HCT116 (cell line): Measurements from ENCODE around the gene NMRAL1. TPM values are rescaled to one million over a fixed set of nuclear protein-coding genes. Genes with fewer than 3 reads are reported as not detected.

ENCODE experiments used
- ATAC-seq: fragments of 200-7000 bp; cut with Tn5 transposase; 2 replicates; pipeline ENCODE4 v1.9.1; 2020; ENCODE audit warnings: mild to moderate bottlenecking, moderate library complexity
- BruUV-seq: library from RNA; stranded (reverse); fragments of 400-500 nt; replicated peaks from 2 replicates; lab custom pipeline; 2021; lab: Mats Ljungman, UMichigan
- CTCF ChIA-PET: fragments of 300-600 bp; sonication (Branson Sonifier 250); formaldehyde crosslinking; loops from one replicate; lab custom pipeline; 2021; ENCODE audit warnings: antibody characterized with exemption; lab: Charles Lee
- POLR2A ChIA-PET: fragments of 300-600, 350-600 bp; sonication (Branson Sonifier 250); formaldehyde crosslinking; loops from one replicate; lab custom pipeline; 2021; ENCODE audit warnings: antibody characterized with exemption; lab: Charles Lee
- RAD21 ChIA-PET, 2 experiments: fragments of 300-600 bp; sonication (Branson Sonifier 250); formaldehyde crosslinking; loops; one replicate each; lab custom pipeline; 2023; ENCODE audit warnings: low total read pairs in 2 of 2; ENCODE audit not compliant: uncharacterized antibody in 2 of 2, unreplicated experiment in 2 of 2, low non-redundant PET in 1 of 2; lab: Charles Lee
- DNase-seq: peaks from one replicate; pipeline ENCODE4 v3.0.0-alpha.2; 2010; ENCODE audit warnings: low read depth, low spot score
- H2AFZ ChIP-seq: fragments of 200-600 bp; shearing (Covaris generic), sonication (generic); 2 replicates; pipeline ENCODE4 v1.6.1; 2017; ENCODE audit warnings: low read depth, mixed run types, mixed read lengths, antibody characterized with exemption, low read length; ENCODE audit not compliant: poor library complexity, severe bottlenecking
- H3K27ac ChIP-seq: 2 replicates; pipeline ENCODE4 v1.5.1; 2012; ENCODE audit warnings: low read depth, low read length
- H3K27me3 ChIP-seq: fragments of 200-600 bp; sonication (generic); 2 replicates; pipeline ENCODE4 v1.6.1; 2016; ENCODE audit warnings: mixed run types, low read length, mixed read lengths; ENCODE audit not compliant: insufficient read depth
- H3K36me3 ChIP-seq, 2 experiments: fragments of 200-500 bp in 1 of 2; fragments of 200-600 bp in 1 of 2; sonication (Bioruptor generic) in 1 of 2; sonication (generic) in 1 of 2; 2 replicates each; pipeline versions ENCODE4 v1.5.1 to v1.6.1; 2014 to 2016; ENCODE audit warnings: low read length in 2 of 2, inconsistent platforms in 1 of 2, mixed read lengths in 1 of 2, mixed run types in 1 of 2; ENCODE audit not compliant: insufficient read depth in 2 of 2, control insufficient read depth in 1 of 2
- H3K4me1 ChIP-seq, 2 experiments: fragments of 200-600 bp in 1 of 2; sonication (generic) in 1 of 2; 2 replicates each; pipeline versions ENCODE4 v1.5.1 to v1.6.1; 2012 to 2017; ENCODE audit warnings: low read length in 2 of 2, inconsistent platforms in 1 of 2, mild to moderate bottlenecking in 1 of 2, mixed read lengths in 1 of 2, mixed run types in 1 of 2, moderate library complexity in 1 of 2; ENCODE audit not compliant: insufficient read depth in 2 of 2, control insufficient read depth in 1 of 2
- H3K4me2 ChIP-seq: fragments of 200-600 bp; sonication (generic); 2 replicates; pipeline ENCODE4 v1.6.1; 2017; ENCODE audit warnings: mixed run types, low read length, mixed read lengths
- H3K4me3 ChIP-seq, 2 experiments: fragments of 200-600 bp in 1 of 2; sonication (generic) in 1 of 2; replicated peaks in 1 of 2; 2 replicates each; pipeline ENCODE4 v1.5.1; 2011 to 2016; ENCODE audit warnings: low read length in 2 of 2, control low read depth in 1 of 2, low read depth in 1 of 2, mild to moderate bottlenecking in 1 of 2, mixed read lengths in 1 of 2, mixed run types in 1 of 2
- H3K79me2 ChIP-seq: fragments of 200-600 bp; sonication (generic); 2 replicates; pipeline ENCODE4 v1.6.1; 2017; ENCODE audit warnings: mild to moderate bottlenecking, mixed run types, low read length, moderate library complexity, mixed read lengths; ENCODE audit not compliant: insufficient read depth
- H3K9ac ChIP-seq: fragments of 200-600 bp; sonication (generic); 2 replicates; pipeline ENCODE4 v1.6.1; 2016; ENCODE audit warnings: low read length, mixed read lengths
- H3K9me2 ChIP-seq: fragments of 200-600 bp; sonication (generic), shearing (Covaris generic); 2 replicates; pipeline ENCODE4 v1.6.1; 2017; ENCODE audit warnings: mixed run types, mild to moderate bottlenecking, moderate library complexity; ENCODE audit not compliant: insufficient read depth
- H3K9me3 ChIP-seq, 2 experiments: fragments of 200-500 bp in 1 of 2; fragments of 200-600 bp in 1 of 2; sonication (Bioruptor generic) in 1 of 2; sonication (generic) in 1 of 2; 2 replicates each; pipeline ENCODE4 v1.6.1; 2014 to 2017; ENCODE audit warnings: low read length in 2 of 2, mixed read lengths in 2 of 2, inconsistent platforms in 1 of 2, low read depth in 1 of 2, mild to moderate bottlenecking in 1 of 2, mixed run types in 1 of 2, moderate library complexity in 1 of 2; ENCODE audit not compliant: control insufficient read depth in 1 of 2, insufficient read depth in 1 of 2
- H4K20me1 ChIP-seq: fragments of 200-600 bp; sonication (generic), shearing (Covaris generic); 2 replicates; pipeline ENCODE4 v1.6.1; 2017; ENCODE audit warnings: mixed run types, mild to moderate bottlenecking, moderate library complexity; ENCODE audit not compliant: insufficient read depth
- ATF3 ChIP-seq: IDR thresholded peaks from 2 replicates; pipeline ENCODE4 v1.6.1; 2012
- CBX3 ChIP-seq: IDR thresholded peaks from 2 replicates; pipeline ENCODE4 v1.6.1; 2012; ENCODE audit warnings: low read depth
- CEBPB ChIP-seq: IDR thresholded peaks from 2 replicates; pipeline ENCODE4 v1.6.1; 2012; ENCODE audit warnings: low read depth
- EGR1 ChIP-seq: IDR thresholded peaks from 2 replicates; pipeline ENCODE4 v1.6.1; 2012; ENCODE audit warnings: low read depth
- ELF1 ChIP-seq: IDR thresholded peaks from 2 replicates; pipeline ENCODE4 v1.6.1; 2012; ENCODE audit warnings: low read depth, borderline replicate concordance
- EZH2 ChIP-seq: fragments of 200-600 bp; sonication (generic); IDR thresholded peaks from 2 replicates; pipeline ENCODE4 v1.6.1; 2017; ENCODE audit warnings: antibody characterized with exemption, mixed run types
- EZH2phosphoT487 ChIP-seq: fragments of 200-600 bp; IDR thresholded peaks from 2 replicates; pipeline ENCODE4 v1.6.1; 2018; ENCODE audit warnings: antibody characterized with exemption, borderline replicate concordance
- JUND ChIP-seq: IDR thresholded peaks from 2 replicates; pipeline ENCODE4 v1.6.1; 2012
- MAX ChIP-seq: IDR thresholded peaks from 2 replicates; pipeline ENCODE4 v1.6.1; 2012
- POLR2A ChIP-seq: IDR thresholded peaks from 2 replicates; pipeline ENCODE4 v1.7.0; 2011; ENCODE audit warnings: borderline replicate concordance; ENCODE audit not compliant: insufficient read depth, insufficient read length; ENCODE audit errors: extremely low read depth
- POLR2AphosphoS5 ChIP-seq: IDR thresholded peaks from 2 replicates; pipeline ENCODE4 v1.6.1; 2011; ENCODE audit warnings: mild to moderate bottlenecking, low read depth, low read length, moderate library complexity
- RAD21 ChIP-seq: IDR thresholded peaks from 2 replicates; pipeline ENCODE4 v1.6.1; 2012; ENCODE audit warnings: low read depth, mild to moderate bottlenecking
- SIN3A ChIP-seq: IDR thresholded peaks from 2 replicates; pipeline ENCODE4 v1.6.1; 2012; ENCODE audit warnings: low read depth
- SP1 ChIP-seq: IDR thresholded peaks from 2 replicates; pipeline ENCODE4 v1.6.1; 2012; ENCODE audit warnings: low read depth
- TCF7L2 ChIP-seq: IDR thresholded peaks from 2 replicates; pipeline ENCODE4 v1.7.0; 2011; ENCODE audit warnings: borderline replicate concordance, inconsistent platforms; ENCODE audit not compliant: insufficient read depth, insufficient read length; ENCODE audit errors: extremely low read depth
- YY1 ChIP-seq: IDR thresholded peaks from 2 replicates; pipeline ENCODE4 v1.6.1; 2011; ENCODE audit warnings: low read length, low read depth, moderate library complexity, mild to moderate bottlenecking; ENCODE audit not compliant: insufficient replicate concordance; ENCODE audit errors: extremely low read depth
- ZFX ChIP-seq: fragments of 450-650 bp; IDR thresholded peaks from 2 replicates; pipeline ENCODE4 v1.6.1; 2017
- ZNF274 ChIP-seq: fragments of 200-500 bp; sonication (Bioruptor generic); IDR thresholded peaks from 2 replicates; pipeline ENCODE4 v1.6.1; 2014; ENCODE audit warnings: mild to moderate bottlenecking, low read depth, low read length, inconsistent platforms
- intact Hi-C: fragments of 100-400 bp; cut with micrococcal nuclease; formaldehyde crosslinking; loops from 2 replicates; pipeline ENCODE4 v1.10.0; 2022
- total RNA-seq: library from RNA; stranded (reverse); gene quantifications from one replicate; pipeline ENCODE4 v1.2.1, GENCODE V29; 2021; ENCODE audit not compliant: unreplicated experiment
- TF ChIP-seq, protein P1 (sequence below): IDR thresholded peaks from 2 replicates; pipeline ENCODE4 v1.6.1; 2012; ENCODE audit warnings: low read depth
- TF ChIP-seq, protein P2 (sequence below), 3 experiments: fragments of 200-600 bp in 1 of 3; sonication (generic) in 1 of 3; IDR thresholded peaks in 2 of 3; conservative IDR thresholded peaks in 1 of 3; 2 replicates each; pipeline ENCODE4 v1.5.1; 2012 to 2017; ENCODE audit warnings: low read depth in 2 of 3, low read length in 2 of 3, antibody characterized with exemption in 1 of 3, borderline replicate concordance in 1 of 3, control low read depth in 1 of 3, mild to moderate bottlenecking in 1 of 3, mixed read lengths in 1 of 3, mixed run types in 1 of 3, moderate library complexity in 1 of 3; ENCODE audit not compliant: insufficient read depth in 1 of 3

The NMRAL1 gene
- total RNA-seq, 1 experiment from 2014 or later: 76.7 TPM

DNA sequence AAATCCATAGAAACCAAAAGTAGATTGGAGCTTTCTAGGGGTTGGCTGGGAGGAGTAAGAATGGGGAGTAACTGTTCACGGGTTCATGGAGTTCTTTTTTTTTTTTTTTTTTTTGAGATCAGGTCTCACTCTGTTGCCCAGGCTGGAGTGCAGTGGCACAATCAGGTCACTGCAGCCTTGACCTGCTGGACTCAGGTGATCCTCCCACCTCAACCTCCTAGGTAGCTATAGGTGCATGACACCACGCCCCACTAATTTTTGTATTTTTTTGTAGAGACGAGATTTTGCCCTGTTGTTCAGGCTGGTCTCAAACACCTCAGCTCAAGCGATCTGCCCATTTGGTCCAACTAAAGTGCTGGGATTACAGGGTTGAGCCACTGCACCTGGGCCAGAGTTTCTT lies 1.5 kb downstream of the NMRAL1 start (continued):
- TF ChIP-seq CEBPB: no peak
- no peak for TF ChIP-seq POLR2A
- TF ChIP-seq EZH2: no peak

GRCh38 chr16:4471869-4472268 lies 2.6 kb downstream of the NMRAL1 start:
- Histone ChIP-seq H3K27me3 (no peaks in the 10 kb centered on the region), H3K27ac (no peak overlapping the region), H3K9me2 (no peaks in the 10 kb centered on the region), H4K20me1 (no peaks in the 10 kb centered on the region), H3K4me2 (no peak overlapping the region), H3K4me1 (peaks cover 13 to 31% of the 10 kb centered on the region in 2 experiments; a peak in 3 of 4 replicates), H3K4me3 (no peak overlapping the region), H3K36me3 (peaks cover 13 to 14% of the 10 kb centered on the region in 2 experiments; a peak in 3 of 4 replicates), H3K9me3 (no peaks in the 10 kb centered on the region), H2AFZ (no peak overlapping the region), H3K9ac (no peak overlapping the region), H3K79me2 (peaks cover 38% of the 10 kb centered on the region)
- no peak for DNase-seq
- ChIA-PET POLR2A (no interaction called here), CTCF (interaction anchor here (0.6 to 0.7 kb wide), 2 partner anchors 142 to 621 kb away, joined by 3 read pairs; no protein-coding TSS in a partner anchor), RAD21 (no interaction called here)
- intact Hi-C loops: no loop called here
- no peak for TF ChIP-seq ZNF274
- no peak for TF ChIP-seq RAD21
- TF ChIP-seq ATF3: no peak
- no peak for TF ChIP-seq ELF1
- no peak for TF ChIP-seq EZH2phosphoT487
- TF ChIP-seq MAX: no peak
- no peak for TF ChIP-seq YY1
- TF ChIP-seq, protein P1, sequence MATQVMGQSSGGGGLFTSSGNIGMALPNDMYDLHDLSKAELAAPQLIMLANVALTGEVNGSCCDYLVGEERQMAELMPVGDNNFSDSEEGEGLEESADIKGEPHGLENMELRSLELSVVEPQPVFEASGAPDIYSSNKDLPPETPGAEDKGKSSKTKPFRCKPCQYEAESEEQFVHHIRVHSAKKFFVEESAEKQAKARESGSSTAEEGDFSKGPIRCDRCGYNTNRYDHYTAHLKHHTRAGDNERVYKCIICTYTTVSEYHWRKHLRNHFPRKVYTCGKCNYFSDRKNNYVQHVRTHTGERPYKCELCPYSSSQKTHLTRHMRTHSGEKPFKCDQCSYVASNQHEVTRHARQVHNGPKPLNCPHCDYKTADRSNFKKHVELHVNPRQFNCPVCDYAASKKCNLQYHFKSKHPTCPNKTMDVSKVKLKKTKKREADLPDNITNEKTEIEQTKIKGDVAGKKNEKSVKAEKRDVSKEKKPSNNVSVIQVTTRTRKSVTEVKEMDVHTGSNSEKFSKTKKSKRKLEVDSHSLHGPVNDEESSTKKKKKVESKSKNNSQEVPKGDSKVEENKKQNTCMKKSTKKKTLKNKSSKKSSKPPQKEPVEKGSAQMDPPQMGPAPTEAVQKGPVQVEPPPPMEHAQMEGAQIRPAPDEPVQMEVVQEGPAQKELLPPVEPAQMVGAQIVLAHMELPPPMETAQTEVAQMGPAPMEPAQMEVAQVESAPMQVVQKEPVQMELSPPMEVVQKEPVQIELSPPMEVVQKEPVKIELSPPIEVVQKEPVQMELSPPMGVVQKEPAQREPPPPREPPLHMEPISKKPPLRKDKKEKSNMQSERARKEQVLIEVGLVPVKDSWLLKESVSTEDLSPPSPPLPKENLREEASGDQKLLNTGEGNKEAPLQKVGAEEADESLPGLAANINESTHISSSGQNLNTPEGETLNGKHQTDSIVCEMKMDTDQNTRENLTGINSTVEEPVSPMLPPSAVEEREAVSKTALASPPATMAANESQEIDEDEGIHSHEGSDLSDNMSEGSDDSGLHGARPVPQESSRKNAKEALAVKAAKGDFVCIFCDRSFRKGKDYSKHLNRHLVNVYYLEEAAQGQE: no peak
- TF ChIP-seq EZH2: no peak
- TF ChIP-seq POLR2AphosphoS5: no peak
- TF ChIP-seq, protein P2, sequence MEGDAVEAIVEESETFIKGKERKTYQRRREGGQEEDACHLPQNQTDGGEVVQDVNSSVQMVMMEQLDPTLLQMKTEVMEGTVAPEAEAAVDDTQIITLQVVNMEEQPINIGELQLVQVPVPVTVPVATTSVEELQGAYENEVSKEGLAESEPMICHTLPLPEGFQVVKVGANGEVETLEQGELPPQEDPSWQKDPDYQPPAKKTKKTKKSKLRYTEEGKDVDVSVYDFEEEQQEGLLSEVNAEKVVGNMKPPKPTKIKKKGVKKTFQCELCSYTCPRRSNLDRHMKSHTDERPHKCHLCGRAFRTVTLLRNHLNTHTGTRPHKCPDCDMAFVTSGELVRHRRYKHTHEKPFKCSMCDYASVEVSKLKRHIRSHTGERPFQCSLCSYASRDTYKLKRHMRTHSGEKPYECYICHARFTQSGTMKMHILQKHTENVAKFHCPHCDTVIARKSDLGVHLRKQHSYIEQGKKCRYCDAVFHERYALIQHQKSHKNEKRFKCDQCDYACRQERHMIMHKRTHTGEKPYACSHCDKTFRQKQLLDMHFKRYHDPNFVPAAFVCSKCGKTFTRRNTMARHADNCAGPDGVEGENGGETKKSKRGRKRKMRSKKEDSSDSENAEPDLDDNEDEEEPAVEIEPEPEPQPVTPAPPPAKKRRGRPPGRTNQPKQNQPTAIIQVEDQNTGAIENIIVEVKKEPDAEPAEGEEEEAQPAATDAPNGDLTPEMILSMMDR (IDR thresholded peaks at IDR 0.05 in 2 of 3, conservative IDR thresholded peaks at IDR 0.05 in 1 of 3; ENCODE audit: borderline replicate concordance in 1 of 3, insufficient read depth in 1 of 3, low read depth in 2 of 3, low read length in 2 of 3): no peak
- no peak for TF ChIP-seq SP1
- no peak for TF ChIP-seq SIN3A
- no peak for TF ChIP-seq JUND
- no peak for TF ChIP-seq CBX3
- no peak for TF ChIP-seq TCF7L2
- no peak for TF ChIP-seq ZFX
- TF ChIP-seq EGR1: no peak
- no peak for ATAC-seq
- BruUV-seq: no TSS peak
